Memory B cell (primary cell): ENCODE data around the gene DENND4B.

Experiments
- ATAC-seq: fragments of 150-1000 bp; cut with Tn5 transposase; 2 replicates; pipeline ENCODE4 v1.10.0; 2021; ENCODE audit warnings: low read depth, mild to moderate bottlenecking, moderate library complexity
- DNase-seq, 2 donors: peaks; one replicate each; pipeline ENCODE4 v3.0.0; 2022; ENCODE audit warnings: low spot score in 2 of 2
- H3K27ac Mint-ChIP-seq: one replicate; pipeline ENCODE4 v1.8.0; 2022; ENCODE audit warnings: mild to moderate bottlenecking, moderate library complexity, mixed read lengths
- H3K27me3 Mint-ChIP-seq: one replicate; pipeline ENCODE4 v1.8.0; 2022; ENCODE audit warnings: mixed read lengths
- H3K36me3 Mint-ChIP-seq: one replicate; pipeline ENCODE4 v1.8.0; 2022; ENCODE audit warnings: mild to moderate bottlenecking, mixed read lengths
- H3K4me1 Mint-ChIP-seq: one replicate; pipeline ENCODE4 v1.8.0; 2022; ENCODE audit warnings: mixed read lengths
- H3K4me3 Mint-ChIP-seq: one replicate; pipeline ENCODE4 v1.8.0; 2022; ENCODE audit warnings: mild to moderate bottlenecking, moderate library complexity, mixed read lengths
- H3K9me3 Mint-ChIP-seq: one replicate; pipeline ENCODE4 v1.8.0; 2022; ENCODE audit warnings: mixed read lengths

Gene DENND4B

GRCh38 chr1:153945795-153946621, 510 bp downstream of the DENND4B start:
- Mint-ChIP-seq H3K27ac (peak overlapping the region; percentile 98), H3K27me3 (no peaks in the 10 kb centered on the region), H3K9me3 (no peaks in the 10 kb centered on the region), H3K36me3 (peaks cover 29% of the 10 kb centered on the region), H3K4me1 (peaks cover 40% of the 10 kb centered on the region), H3K4me3 (peak overlapping the region; percentile 97)
- peak; percentile 74 for ATAC-seq
- peak; percentile 90 to 95 for DNase-seq

DNA sequence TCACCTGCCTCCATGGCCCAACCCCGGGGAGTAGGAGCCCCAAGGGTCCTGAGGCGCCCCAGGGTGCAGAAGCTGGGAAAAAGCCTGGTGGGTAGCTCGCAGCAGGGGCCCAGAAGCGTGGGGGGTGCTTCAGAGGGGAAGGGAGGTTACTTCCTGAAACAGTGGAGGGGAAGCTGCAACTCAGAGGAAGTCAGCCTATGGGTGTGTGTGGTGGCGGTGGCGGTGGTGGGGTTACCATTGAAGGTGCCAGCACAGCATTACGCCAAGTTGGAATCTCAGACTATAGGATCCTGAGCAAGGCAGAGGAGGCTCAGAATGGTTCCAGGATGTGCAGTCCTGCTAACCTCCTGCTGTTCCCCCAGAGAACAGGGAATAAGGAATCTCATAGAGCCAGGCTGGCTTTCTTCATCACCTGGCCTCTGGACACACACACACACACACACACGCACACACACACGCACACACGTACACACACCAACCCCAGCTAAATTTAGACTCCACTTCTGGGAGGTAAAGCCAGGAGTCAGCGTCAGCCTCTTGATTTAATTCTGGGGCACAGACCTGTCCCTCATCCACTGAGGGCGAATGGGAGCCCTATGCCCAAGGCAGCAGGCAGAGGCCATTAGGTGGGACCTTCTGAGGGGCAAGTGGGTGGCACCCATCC, 1.3 kb downstream of the DENND4B start:
- DNase-seq (peak; percentile 69 to 79), ATAC-seq (peak; percentile 55)
- Mint-ChIP-seq H3K27ac (peak overlapping the region; percentile 98), H3K27me3 (no peaks in the 10 kb centered on the region), H3K9me3 (no peaks in the 10 kb centered on the region), H3K36me3 (peaks cover 26% of the 10 kb centered on the region), H3K4me3 (peak overlapping the region; percentile 97), H3K4me1 (peaks cover 38% of the 10 kb centered on the region)

- Mint-ChIP-seq H3K27ac (peak overlapping the region; percentile 98), H3K27me3 (no peaks in the 10 kb centered on the region), H3K9me3 (no peaks in the 10 kb centered on the region), H3K36me3 (peaks cover 27% of the 10 kb centered on the region), H3K4me3 (peak overlapping the region; percentile 97), H3K4me1 (peaks cover 38% of the 10 kb centered on the region)
- ATAC-seq, result no peak
- no peak for DNase-seq
Measured at GRCh38 chr1:153944827-153945117, 1.7 kb downstream of the DENND4B start.

DNA sequence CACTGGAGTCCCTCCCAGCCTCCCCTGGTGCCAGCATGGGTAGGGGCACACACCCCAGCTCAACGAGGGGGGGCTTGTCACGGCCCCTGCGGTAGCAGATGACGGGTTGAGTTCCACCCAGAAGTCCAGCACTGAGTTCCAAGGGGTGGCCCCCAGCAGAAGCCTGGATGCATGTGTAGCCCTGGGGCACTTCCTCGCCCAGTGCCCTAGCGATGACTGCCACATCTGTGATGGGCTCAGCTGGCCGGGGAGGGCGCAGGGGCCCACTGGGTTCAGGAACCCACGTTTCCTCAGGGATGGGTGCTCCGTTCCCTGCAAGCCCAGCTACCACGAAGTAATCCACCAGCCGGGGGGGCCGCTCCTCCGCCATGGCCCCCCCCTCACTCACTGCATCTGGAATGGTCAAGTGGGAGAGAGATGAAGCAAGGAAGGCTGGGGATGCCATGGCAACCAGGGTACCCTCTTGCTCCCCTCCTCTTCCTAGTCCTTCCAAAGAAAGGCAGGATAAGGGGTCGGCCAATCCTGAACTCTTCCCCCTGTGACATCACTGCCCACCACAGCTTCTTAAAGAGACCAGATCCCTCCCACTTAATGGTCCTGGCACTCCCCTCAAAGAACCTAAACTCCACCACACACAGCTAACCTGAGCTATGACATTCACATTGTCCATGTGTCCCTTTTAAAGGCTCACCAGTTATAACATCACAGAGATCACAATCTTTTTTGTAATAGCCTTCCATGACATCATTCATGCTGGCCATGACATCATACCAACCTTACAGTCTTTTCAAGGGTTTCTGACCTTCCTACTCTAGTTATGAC, 2.3 kb downstream of the DENND4B start:
- DNase-seq (no peak), ATAC-seq (no peak)
- Mint-ChIP-seq H3K27me3 (no peaks in the 10 kb centered on the region), H3K4me3 (peak overlapping the region; percentile 97), H3K4me1 (peaks cover 39% of the 10 kb centered on the region), H3K9me3 (no peaks in the 10 kb centered on the region), H3K36me3 (peaks cover 30% of the 10 kb centered on the region), H3K27ac (peak overlapping the region; percentile 98)

DNA sequence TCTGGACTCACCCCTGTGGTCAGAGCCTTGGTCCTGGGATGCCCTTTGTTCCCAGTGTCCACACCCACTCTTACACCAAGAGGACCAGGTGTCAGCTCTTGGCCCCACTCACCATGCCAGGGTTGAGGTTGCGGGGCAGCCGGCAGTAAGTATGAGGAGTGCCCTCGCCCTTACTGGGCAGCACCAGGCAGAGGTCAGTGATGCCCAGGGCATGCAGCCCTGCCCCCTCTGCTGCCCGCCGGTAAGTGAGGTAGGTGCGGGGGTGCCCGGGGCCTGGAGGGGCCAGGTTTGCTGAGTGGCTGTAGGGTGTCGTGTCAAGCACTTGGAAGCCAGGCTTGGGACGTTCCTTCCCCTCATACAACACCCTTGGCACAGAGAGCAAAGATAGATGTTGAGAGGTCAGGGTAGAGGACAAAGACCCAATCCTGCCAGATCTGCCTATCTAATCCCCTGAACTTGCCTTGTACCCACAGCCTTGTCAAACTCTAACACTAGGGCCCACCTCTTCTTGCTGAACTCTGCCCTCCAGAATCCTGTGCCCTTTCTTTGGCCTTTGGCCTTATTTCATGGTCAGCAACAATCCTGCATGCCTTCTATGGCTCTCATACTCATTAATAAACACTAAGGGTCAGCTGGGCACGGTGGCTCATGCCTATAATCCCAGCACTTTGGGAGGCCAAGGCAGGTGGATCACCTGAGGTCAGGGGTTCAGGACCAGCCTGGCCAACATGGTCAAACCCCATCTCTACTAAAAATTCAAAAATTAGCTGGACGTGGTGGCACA, 3.6 kb downstream of the DENND4B start:
- peak overlapping the region; percentile 14 for H3K4me3 Mint-ChIP-seq
- H3K9me3 Mint-ChIP-seq, result no peaks in the 10 kb centered on the region
- H3K4me1 Mint-ChIP-seq, result peaks cover 37% of the 10 kb centered on the region
- peak overlapping the region; percentile 84 for H3K27ac Mint-ChIP-seq
- peaks cover 27% of the 10 kb centered on the region for H3K36me3 Mint-ChIP-seq
- no peak for DNase-seq
- ATAC-seq, result no peak
- H3K27me3 Mint-ChIP-seq, result no peaks in the 10 kb centered on the region

DNA sequence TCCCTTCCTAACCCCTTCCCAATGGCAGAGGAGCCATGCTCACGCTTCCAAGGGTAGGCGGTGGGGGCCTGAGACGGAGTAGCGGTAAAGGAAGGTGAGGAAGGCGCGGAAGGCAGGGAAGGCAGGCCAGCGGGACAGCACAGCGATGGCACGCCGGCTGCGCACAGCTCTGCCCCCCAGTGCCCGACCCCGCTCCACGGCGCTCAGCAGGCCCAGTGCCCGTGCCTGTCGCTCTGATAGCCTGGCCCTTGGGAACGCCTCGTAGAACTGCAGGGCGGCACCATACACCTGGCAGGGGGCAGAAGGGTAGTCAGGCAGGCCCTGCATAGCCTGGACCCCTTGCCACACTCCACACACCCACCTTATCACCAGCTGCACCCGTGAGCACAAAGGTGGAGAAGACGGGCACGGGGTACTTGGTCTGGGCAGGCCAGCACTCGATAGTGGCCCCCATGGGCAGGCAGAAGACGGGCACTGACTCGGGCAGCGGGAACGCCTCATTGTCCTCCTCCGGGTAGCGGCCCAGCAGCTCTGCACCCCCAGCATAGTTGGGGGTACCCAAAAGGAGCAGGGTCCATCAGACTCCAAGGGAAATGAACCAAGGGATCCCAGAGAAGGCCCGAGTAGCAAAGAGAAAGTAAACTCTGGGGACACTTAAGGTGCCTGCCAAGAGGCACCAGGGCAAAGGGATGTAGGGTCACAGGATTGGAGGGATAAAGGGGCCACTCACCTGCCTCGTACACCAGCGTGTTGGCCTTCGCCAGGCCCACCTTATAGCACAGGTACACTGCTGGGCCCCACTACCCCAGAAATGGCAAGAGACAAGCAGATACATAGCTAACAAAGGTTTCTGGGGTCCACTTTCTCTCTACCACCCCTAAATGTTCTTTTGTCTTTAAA, 4.4 kb downstream of the DENND4B start:
- no peak overlapping the region for H3K27ac Mint-ChIP-seq
- no peaks in the 10 kb centered on the region for H3K9me3 Mint-ChIP-seq
- H3K4me1 Mint-ChIP-seq, result peaks cover 34% of the 10 kb centered on the region
- peaks cover 33% of the 10 kb centered on the region for H3K36me3 Mint-ChIP-seq
- DNase-seq (no peak), ATAC-seq (no peak)
- H3K4me3 Mint-ChIP-seq, result no peak overlapping the region
- H3K27me3 Mint-ChIP-seq, result no peaks in the 10 kb centered on the region

DNA sequence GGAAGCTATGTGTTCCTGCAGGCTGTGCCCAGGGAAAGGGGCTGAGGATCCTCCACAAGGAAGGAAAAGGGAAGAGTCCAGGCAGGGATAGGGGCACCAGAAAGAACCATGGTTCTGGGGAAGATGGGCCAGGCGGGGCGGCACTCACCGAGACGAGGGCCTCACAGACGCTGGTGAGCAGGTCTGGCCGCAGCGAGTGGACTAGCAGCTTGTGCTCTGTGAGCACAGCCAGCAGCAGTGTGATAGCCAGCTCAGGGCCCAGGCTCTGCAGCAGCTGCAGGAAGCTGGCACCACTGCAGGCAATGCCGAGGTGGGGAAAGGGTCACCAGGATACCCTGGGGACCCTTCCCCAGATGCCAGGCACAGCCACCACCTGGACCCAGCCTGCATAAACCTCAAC, 5.8 kb downstream of the DENND4B start:
- Mint-ChIP-seq H3K4me3 (no peak overlapping the region), H3K4me1 (peaks cover 30% of the 10 kb centered on the region), H3K27ac (peak overlapping the region; percentile 80), H3K36me3 (peaks cover 41% of the 10 kb centered on the region), H3K9me3 (no peaks in the 10 kb centered on the region), H3K27me3 (no peaks in the 10 kb centered on the region)
- DNase-seq, result no peak
- ATAC-seq, result no peak

DNA sequence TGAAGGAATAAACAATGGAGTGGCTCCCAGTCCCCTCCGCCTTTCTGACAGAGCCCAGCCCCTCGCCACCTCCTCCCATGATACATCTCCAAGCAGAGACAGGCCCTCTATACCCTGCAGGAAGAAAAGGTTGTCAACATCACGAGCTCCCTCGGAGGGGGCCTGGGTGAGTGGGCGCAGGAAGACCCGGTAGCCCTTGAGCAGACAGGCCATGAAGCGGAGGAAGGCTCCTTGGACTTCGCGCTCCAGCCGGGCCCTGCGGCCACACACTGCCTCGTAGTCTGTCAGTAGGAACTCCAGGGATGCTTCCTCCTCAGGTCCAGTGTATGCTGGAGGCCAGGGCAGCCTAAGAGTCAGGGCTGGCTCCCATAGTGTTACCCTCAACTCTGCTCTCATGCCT, 7.0 kb downstream of the DENND4B start:
- Mint-ChIP-seq H3K27me3 (no peaks in the 10 kb centered on the region), H3K4me3 (no peak overlapping the region), H3K4me1 (peaks cover 27% of the 10 kb centered on the region), H3K36me3 (peaks cover 45% of the 10 kb centered on the region), H3K9me3 (no peaks in the 10 kb centered on the region), H3K27ac (no peak overlapping the region)
- no peak for DNase-seq
- no peak for ATAC-seq

DNA sequence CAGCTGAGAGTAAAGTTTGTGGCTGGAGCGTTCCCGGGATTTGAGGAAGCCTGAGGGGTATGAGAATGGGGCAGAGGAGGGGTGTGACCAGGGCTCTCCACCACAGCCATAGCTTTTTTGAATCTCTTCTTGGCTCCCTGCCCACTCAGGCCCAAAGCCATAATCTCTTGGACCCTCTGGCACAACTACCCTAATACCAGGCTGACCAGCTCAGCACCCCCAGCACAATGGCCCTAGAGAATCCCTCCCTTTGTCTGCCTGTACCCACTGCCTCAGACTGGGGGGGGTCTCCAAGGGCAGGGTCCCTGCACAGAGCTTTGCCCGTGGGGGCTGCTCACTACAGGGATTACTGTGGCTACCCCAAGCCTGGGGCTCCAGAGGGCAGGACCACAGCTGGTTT, 7.5 kb downstream of the DENND4B start:
- H3K36me3 Mint-ChIP-seq, result peaks cover 46% of the 10 kb centered on the region
- no peaks in the 10 kb centered on the region for H3K9me3 Mint-ChIP-seq
- no peak for ATAC-seq
- H3K4me1 Mint-ChIP-seq, result peaks cover 24% of the 10 kb centered on the region
- DNase-seq, result no peak
- no peak overlapping the region for H3K27ac Mint-ChIP-seq
- H3K27me3 Mint-ChIP-seq, result no peaks in the 10 kb centered on the region
- H3K4me3 Mint-ChIP-seq, result no peak overlapping the region

- Mint-ChIP-seq H3K27me3 (no peaks in the 10 kb centered on the region), H3K4me1 (peaks cover 10% of the 10 kb centered on the region), H3K9me3 (no peaks in the 10 kb centered on the region), H3K27ac (no peak overlapping the region), H3K36me3 (peaks cover 42% of the 10 kb centered on the region), H3K4me3 (no peak overlapping the region)
- ATAC-seq, result no peak
- DNase-seq, result no peak
Measured at GRCh38 chr1:153937331-153937730, 9.2 kb downstream of the DENND4B start.

DNA sequence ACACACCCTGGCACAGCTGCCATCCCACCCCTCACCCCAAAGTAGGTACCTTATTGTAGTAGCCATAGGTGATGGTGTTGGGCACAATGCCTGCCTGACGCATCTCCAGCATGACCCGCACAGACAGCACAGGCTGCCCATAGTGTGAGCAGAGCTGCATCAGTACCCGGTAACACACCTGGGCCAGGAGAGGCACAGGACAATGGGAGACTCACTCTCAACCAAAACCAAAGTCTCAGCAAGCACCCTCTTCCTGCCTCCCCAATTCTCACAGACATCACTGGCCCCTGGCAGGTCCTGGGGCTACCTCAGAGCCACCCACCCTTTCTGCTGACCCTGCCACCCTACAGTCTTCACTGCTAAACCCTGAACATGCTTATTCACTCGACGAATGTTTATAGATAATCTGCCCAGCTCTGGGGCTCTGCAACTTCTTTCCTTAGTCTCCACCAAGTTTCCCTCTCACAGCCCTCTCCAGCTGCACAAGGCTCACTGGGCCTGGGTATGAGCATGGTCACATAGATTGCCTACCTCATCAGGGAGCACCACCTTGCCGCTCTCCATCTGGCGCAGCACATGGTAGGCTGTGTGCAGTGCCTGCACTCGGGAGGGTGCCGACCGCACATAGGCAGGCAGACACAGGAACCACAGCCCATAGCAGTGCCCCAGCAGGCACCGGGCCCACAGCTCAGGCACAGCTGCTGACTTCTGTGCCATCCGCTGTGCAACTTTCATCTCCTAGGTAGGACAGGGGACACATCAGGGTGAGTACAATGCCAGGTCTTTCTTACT, 10.3 kb downstream of the DENND4B start:
- Mint-ChIP-seq H3K27ac (no peak overlapping the region), H3K36me3 (peaks cover 45% of the 10 kb centered on the region), H3K4me1 (peaks cover 10% of the 10 kb centered on the region)

DNA sequence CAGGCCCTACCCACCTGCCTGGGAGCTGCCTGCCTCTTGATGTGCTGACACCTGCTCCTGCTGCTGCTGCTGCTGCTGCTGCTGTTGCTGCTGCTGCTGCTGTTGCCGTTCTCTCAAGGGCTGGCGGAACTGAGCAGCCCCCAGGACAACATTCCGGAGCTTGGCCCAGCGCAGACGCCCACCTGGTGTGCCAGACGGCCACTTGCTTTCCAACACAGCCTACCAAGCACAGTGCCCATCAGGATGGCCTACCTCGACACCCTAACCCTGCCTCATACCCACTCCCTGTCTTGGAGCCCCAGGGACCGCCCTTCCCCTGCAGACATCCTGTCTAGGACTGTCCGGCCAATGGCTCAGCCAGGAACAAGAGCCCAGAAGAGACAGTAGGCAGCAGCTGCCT, 11.8 kb downstream of the DENND4B start:
- Mint-ChIP-seq H3K36me3 (peaks cover 43% of the 10 kb centered on the region), H3K4me1 (peaks cover 1% of the 10 kb centered on the region), H3K27ac (peak overlapping the region; percentile 64), H3K27me3 (no peaks in the 10 kb centered on the region), H3K4me3 (no peak overlapping the region), H3K9me3 (no peaks in the 10 kb centered on the region)
- no peak for DNase-seq
- ATAC-seq, result no peak

More for the DNA sequence above, 10.3 kb downstream of the DENND4B start:
- DNase-seq, result no peak
- no peaks in the 10 kb centered on the region for H3K9me3 Mint-ChIP-seq
- ATAC-seq, result no peak
- H3K4me3 Mint-ChIP-seq, result no peak overlapping the region
- no peaks in the 10 kb centered on the region for H3K27me3 Mint-ChIP-seq
